NB4 (cell line): Measurements from ENCODE around the gene ANKRD11.

Experiments used
- DNase-seq: peaks from one replicate; pipeline ENCODE4 v3.0.0; 2010; ENCODE audit warnings: low read depth
- H3K4me3 ChIP-seq: one replicate; pipeline ENCODE4 v1.5.1; 2011; ENCODE audit warnings: mild to moderate bottlenecking, low read depth, low read length, moderate library complexity
- MYC ChIP-seq: IDR thresholded peaks from 2 replicates; pipeline ENCODE4 v1.6.1; 2011; ENCODE audit warnings: low read depth, low read length
- POLR2A ChIP-seq: IDR thresholded peaks from 2 replicates; pipeline ENCODE4 v1.6.1; 2011; ENCODE audit warnings: mild to moderate bottlenecking; ENCODE audit not compliant: insufficient read length; ENCODE audit errors: extremely low read depth
- TF ChIP-seq, protein P1 (sequence below): IDR thresholded peaks from one replicate; pipeline ENCODE4 v1.5.1; 2012; ENCODE audit warnings: low read depth, low read length
- TF ChIP-seq, protein P2 (sequence below): IDR thresholded peaks from 2 replicates; pipeline ENCODE4 v1.6.1; 2011; ENCODE audit warnings: low read depth, low read length

Gene ANKRD11

DNA sequence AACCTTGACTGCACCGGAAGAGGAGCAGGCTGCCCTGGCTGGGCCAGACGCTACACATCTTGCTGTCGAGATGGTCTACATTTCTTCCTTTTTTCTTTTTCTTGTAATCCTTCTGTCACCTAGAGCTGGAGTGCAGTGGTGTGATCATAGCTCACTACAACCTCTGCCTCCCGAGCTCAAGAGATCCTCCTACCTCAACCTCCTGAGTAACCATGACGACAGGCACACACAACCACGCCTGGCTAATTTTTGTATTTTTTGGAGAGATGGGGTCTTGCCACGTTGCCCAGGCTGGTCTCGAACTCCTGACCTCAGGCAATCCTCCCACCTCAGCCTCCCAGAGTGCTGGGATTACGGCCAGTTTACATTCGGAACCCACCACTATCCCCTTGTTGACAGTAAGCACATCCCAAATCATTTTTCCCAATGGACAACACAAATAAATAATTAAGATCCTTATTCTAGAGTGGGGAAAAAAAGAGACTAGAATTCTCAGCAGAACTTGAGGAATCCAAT, 79.0 kb downstream of the ANKRD11 start:
- no peak for DNase-seq
- TF ChIP-seq, protein P1, sequence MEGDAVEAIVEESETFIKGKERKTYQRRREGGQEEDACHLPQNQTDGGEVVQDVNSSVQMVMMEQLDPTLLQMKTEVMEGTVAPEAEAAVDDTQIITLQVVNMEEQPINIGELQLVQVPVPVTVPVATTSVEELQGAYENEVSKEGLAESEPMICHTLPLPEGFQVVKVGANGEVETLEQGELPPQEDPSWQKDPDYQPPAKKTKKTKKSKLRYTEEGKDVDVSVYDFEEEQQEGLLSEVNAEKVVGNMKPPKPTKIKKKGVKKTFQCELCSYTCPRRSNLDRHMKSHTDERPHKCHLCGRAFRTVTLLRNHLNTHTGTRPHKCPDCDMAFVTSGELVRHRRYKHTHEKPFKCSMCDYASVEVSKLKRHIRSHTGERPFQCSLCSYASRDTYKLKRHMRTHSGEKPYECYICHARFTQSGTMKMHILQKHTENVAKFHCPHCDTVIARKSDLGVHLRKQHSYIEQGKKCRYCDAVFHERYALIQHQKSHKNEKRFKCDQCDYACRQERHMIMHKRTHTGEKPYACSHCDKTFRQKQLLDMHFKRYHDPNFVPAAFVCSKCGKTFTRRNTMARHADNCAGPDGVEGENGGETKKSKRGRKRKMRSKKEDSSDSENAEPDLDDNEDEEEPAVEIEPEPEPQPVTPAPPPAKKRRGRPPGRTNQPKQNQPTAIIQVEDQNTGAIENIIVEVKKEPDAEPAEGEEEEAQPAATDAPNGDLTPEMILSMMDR, result no peak
- TF ChIP-seq POLR2A (no peak), MYC (no peak)
- TF ChIP-seq, protein P2, sequence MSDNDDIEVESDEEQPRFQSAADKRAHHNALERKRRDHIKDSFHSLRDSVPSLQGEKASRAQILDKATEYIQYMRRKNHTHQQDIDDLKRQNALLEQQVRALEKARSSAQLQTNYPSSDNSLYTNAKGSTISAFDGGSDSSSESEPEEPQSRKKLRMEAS, result no peak
- H3K4me3 ChIP-seq, result no peak overlapping the region

DNA sequence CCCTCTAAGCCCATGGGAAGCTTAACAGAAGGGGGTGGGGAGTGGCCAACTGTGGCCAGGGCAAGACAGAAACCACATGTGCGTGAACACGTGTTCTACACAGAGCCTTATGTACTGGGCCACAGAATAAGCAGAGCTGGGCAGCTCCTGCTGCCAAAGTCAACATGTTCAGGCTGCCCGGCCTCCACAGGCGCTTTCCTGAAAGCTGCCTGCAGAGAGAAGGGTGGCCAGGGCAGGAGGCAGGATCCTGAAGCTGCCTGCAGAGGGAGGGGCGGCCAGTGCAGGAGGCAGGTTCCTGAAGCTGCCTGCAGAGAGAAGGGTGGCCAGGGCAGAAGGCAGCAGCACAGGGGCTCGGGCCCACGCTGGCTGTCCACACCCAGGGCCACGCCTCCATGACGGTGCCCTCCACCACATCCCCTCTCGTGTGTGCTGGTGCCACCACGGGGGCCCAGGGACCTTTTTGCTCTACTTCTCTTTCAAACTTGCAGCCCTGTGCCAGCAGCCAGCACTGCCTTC, 79.5 kb downstream of the ANKRD11 start:
- DNase-seq, result no peak
- no peak for TF ChIP-seq POLR2A
- TF ChIP-seq, protein P2, result peak; percentile 86
- TF ChIP-seq, protein P1, result no peak
- H3K4me3 ChIP-seq, result no peak overlapping the region

DNA sequence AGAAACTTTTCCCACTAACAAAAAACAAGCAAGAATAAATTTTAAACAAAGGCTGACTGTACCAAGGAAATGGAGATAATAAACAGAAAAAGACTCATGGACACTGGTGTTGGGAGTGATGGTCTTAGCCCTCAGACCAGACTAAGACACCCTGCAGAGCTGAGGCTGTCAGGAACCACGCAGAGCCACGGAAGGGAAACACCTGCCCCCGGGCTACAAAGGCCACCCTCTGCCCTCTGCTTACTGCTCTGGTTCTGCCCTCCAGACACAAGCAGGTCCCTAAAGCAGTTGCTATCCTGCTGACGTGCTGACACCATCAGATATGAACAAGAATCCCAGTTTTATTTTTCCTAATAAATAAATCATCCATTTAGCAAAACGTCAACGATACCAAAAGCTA, 80.0 kb downstream of the ANKRD11 start:
- TF ChIP-seq, protein P2, result no peak
- TF ChIP-seq POLR2A (no peak), MYC (no peak)
- TF ChIP-seq, protein P1, result no peak

DNA sequence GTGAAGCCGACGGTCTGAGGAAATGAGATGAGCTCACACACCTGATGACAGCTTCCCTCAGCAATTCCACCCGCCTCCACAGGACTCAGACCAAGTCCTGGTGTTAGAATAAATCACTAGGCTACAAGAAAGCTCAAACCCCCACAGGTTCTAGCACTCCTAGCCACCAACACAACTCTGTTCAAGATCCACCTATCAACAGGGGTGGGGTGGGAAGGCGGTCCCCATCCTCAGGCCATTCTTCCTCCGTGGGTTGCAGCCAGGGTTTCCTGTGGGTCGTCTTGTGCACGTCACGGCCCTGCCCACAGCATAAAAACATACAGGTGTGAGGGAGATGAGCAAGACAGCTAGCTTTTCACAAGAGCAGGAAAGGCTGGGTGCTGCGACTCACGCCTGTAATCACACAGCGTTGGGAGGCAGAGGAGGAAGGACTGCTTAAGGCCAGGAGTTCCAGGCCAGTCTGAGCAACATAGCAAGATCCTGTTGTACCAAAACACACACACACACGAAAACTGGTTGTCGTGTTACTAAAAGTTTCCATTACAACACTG, 81.1 kb downstream of the ANKRD11 start:
- no peak overlapping the region for H3K4me3 ChIP-seq
- TF ChIP-seq POLR2A, result no peak
- TF ChIP-seq MYC, result no peak
- TF ChIP-seq, protein P2, result no peak
- TF ChIP-seq, protein P1, result no peak
- peak; percentile 43 for DNase-seq

More for the DNA sequence above, 80.0 kb downstream of the ANKRD11 start:
- no peak overlapping the region for H3K4me3 ChIP-seq
- DNase-seq, result no peak

DNA sequence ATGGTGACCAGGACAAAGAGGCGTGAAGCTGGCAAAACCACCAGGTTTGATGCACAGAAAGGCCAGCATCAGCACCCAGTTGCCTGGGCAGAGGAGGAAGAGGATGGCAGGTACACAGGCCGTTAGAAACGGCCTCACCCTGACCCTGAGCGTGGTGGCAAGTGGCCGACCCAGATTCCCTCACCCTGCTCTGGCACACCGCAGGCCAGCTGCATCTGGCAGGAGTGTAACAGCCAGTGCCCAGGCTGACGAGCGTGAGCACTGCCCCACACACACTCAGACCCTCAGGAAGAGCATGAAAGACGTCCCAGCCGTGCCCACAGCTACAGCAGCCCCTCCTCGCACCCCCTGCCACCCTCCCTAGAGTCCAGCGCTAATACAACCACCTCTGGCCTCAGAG, 82.0 kb downstream of the ANKRD11 start:
- no peak overlapping the region for H3K4me3 ChIP-seq
- TF ChIP-seq MYC (no peak), POLR2A (no peak)
- TF ChIP-seq, protein P1, result no peak
- TF ChIP-seq, protein P2, result no peak
- no peak for DNase-seq

DNA sequence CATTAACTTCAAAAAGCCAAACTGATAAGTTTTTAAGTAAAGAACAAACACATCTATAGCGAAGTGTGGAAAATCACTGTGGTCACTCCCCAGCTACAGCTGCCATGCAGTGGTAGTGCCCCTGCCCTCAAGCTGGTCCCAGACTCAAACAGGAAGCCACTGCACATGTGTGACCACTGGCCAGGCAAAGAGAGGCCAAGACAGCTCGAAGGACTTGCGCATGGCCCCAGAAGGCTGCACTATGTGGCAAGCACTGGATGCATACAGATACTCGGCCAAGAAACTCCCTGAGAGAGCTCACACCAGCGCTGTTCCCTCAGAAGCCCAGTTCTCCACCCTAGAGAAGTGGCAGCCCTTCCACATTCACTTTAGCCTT, 82.4 kb downstream of the ANKRD11 start:
- H3K4me3 ChIP-seq, result no peak overlapping the region
- peak; percentile 52 for DNase-seq
- TF ChIP-seq, protein P2, result peak; percentile 40; the same call in 1 of the 2 replicates
- no peak for TF ChIP-seq POLR2A
